Gastroesophageal sphincter (tissue), 4 donors: ENCODE data around the gene SCIMP. TPM values are rescaled to one million over a fixed set of nuclear protein-coding genes. Genes with fewer than 3 reads are reported as not detected.

ENCODE experiments used
- ATAC-seq: fragments of 150-250 bp; one replicate; pipeline ENCODE4 v1.9.1; 2016; ENCODE audit warnings: mild to moderate bottlenecking, moderate library complexity
- H3K27ac ChIP-seq, 4 donors: fragments of 200-600 bp; sonication (generic) in 3 of 4; 1 replicate in 3 of 4; 2 replicates in 1 of 4; pipeline ENCODE4 v1.5.1; 2016 to 2019
- H3K27me3 ChIP-seq: fragments of 200-600 bp; sonication (generic); one replicate; pipeline ENCODE4 v1.5.1; 2019
- H3K36me3 ChIP-seq, 2 donors: fragments of 200-600 bp; sonication (generic); one replicate each; pipeline ENCODE4 v1.5.1; 2019; ENCODE audit warnings: control low read depth in 1 of 2
- H3K4me1 ChIP-seq, 3 donors: fragments of 200-600 bp; sonication (generic); 1 replicate in 2 of 3; 2 replicates in 1 of 3; pipeline ENCODE4 v1.5.1; 2016 to 2019; ENCODE audit warnings: control low read depth in 2 of 3
- H3K4me3 ChIP-seq, 2 donors: fragments of 200-600 bp; sonication (generic); one replicate each; pipeline ENCODE4 v1.5.1; 2019; ENCODE audit warnings: mild to moderate bottlenecking in 1 of 2, moderate library complexity in 1 of 2
- H3K9me3 ChIP-seq, 3 donors: fragments of 200-600 bp; sonication (generic); one replicate each; pipeline ENCODE4 v1.5.1; 2017 to 2019; ENCODE audit warnings: control low read depth in 2 of 3
- EP300 ChIP-seq: sonication (generic); formaldehyde crosslinking; IDR thresholded peaks from one replicate; pipeline ENCODE4 v1.6.1; 2017; ENCODE audit warnings: antibody characterized with exemption, mild to moderate bottlenecking
- POLR2A ChIP-seq, 2 donors: fragments of 450-650 bp; IDR thresholded peaks; one replicate each; pipeline ENCODE4 v1.6.1; 2017; ENCODE audit warnings: antibody characterized with exemption in 2 of 2, mild to moderate bottlenecking in 2 of 2, moderate library complexity in 1 of 2
- POLR2AphosphoS5 ChIP-seq: sonication (generic); formaldehyde crosslinking; IDR thresholded peaks from one replicate; pipeline ENCODE4 v1.6.1; 2017; ENCODE audit warnings: antibody characterized with exemption
- WGBS, 2 donors: methylation state at CpG; one replicate each; pipeline ENCODE4 v1.1.5; 2018; ENCODE audit warnings: low coverage in 1 of 2; 5-methylcytosine and 5-hydroxymethylcytosine counted together
- total RNA-seq, 4 donors: library from RNA; depleted of rRNA; stranded (reverse); fragments of >200 nt; gene quantifications; one replicate each; pipeline ENCODE4 v1.1.0, GENCODE V29; 2016
- TF ChIP-seq, protein P1 (sequence below), 4 experiments: fragments of 200-600 bp in 2 of 4; fragments of 450-650 bp in 2 of 4; sonication (generic) in 1 of 4; IDR thresholded peaks; one replicate each; pipeline ENCODE4 v1.5.1; 2017 to 2019; ENCODE audit warnings: antibody characterized with exemption in 4 of 4, mild to moderate bottlenecking in 2 of 4, moderate library complexity in 2 of 4

The SCIMP gene
- total RNA-seq, 4 donors from 2014 or later, result 0.49 to 2.2 (median 1.9) TPM; not detected in 1

DNA sequence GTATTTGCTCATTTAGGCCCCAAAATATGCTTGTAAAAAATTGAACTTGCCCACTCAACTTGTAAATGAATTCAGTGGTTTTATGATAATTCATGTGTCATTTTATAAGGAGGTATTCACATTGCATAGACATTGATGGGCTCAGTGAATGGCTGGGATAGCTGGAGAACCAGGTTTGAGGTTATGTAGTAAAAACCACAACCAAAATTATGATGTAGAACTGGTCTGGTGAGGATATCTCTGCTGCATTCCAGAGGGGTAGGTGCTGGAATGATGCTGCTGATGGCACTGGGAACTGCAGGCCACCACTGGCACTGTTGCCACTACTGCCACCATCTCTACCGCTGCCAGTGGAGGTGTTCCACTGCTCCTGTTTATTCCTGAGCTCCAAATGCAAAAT, 25.9 kb upstream of the SCIMP start:
- Histone ChIP-seq H3K27ac (no peak overlapping the region), H3K4me3 (no peak overlapping the region), H3K27me3 (no peaks in the 10 kb centered on the region), H3K36me3 (no peaks in the 10 kb centered on the region), H3K9me3 (no peaks in the 10 kb centered on the region), H3K4me1 (no peaks in the 10 kb centered on the region)
- ATAC-seq, result no peak
- WGBS, 2 donors, result no CpG with 5 or more reads among the region's 1 CpG
- TF ChIP-seq POLR2AphosphoS5 (no peak), EP300 (no peak), POLR2A (IDR thresholded peaks at IDR 0.05) (no peak)
- TF ChIP-seq, protein P1, sequence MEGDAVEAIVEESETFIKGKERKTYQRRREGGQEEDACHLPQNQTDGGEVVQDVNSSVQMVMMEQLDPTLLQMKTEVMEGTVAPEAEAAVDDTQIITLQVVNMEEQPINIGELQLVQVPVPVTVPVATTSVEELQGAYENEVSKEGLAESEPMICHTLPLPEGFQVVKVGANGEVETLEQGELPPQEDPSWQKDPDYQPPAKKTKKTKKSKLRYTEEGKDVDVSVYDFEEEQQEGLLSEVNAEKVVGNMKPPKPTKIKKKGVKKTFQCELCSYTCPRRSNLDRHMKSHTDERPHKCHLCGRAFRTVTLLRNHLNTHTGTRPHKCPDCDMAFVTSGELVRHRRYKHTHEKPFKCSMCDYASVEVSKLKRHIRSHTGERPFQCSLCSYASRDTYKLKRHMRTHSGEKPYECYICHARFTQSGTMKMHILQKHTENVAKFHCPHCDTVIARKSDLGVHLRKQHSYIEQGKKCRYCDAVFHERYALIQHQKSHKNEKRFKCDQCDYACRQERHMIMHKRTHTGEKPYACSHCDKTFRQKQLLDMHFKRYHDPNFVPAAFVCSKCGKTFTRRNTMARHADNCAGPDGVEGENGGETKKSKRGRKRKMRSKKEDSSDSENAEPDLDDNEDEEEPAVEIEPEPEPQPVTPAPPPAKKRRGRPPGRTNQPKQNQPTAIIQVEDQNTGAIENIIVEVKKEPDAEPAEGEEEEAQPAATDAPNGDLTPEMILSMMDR (IDR thresholded peaks at IDR 0.05), result no peak

DNA sequence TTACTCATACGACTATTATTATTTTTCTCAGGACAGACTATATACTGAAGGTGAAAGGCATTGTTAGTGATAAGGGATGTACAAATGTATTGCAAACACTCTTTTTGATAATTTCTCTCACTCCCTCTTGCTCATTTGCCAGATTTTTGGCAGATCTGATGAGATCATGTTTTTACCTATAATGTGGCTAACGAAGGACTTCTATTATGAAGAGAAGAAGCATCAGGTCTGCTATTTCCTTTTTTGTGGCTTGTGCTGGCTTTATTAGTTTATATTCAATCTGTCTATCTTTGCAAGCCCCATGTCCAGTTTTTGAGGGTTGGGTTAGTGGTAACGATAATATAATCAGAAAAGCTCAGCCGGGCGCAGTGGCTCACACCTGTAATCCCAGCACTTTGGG, 22.5 kb upstream of the SCIMP start:
- Histone ChIP-seq H3K4me3 (no peak overlapping the region), H3K9me3 (no peaks in the 10 kb centered on the region), H3K36me3 (no peaks in the 10 kb centered on the region), H3K27me3 (no peaks in the 10 kb centered on the region), H3K4me1 (no peaks in the 10 kb centered on the region), H3K27ac (no peak overlapping the region)
- ATAC-seq, result no peak
- WGBS, 2 donors, result 77 to 79% methylated on average over 2 to 3 of the region's 5 CpGs
- TF ChIP-seq, protein P1 (IDR thresholded peaks at IDR 0.05), result no peak
- TF ChIP-seq POLR2AphosphoS5 (no peak), POLR2A (IDR thresholded peaks at IDR 0.05) (no peak), EP300 (no peak)

DNA sequence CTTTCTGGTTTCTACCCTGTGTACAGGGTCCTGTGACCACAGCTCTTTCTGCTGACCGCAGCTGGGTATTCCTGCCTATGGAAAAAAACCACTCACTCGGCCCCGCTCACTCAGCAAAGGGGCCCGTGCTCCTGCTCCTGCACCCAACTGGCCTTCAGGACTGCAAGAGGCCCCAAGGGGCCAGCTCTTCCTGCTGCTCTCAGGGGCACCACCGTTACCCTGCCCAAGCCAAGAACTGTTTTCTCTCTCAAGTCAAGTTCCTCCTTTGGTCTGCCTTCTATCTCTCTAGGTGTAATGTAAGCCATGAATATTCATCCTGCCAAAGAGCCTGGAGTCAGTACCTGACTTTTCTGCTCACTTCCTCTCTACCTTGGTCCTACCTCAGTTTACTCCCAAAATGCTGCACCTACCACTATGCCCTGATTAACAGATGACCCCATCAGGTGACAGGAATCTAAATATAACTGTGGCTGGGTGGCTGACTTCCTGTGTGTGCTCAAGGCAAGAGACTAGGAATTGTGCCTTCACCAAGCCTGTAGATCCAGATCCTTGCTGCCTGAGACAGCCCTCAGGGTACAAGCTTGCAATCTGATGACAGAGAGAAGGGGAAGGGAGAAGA, 20.4 kb upstream of the SCIMP start:
- TF ChIP-seq POLR2AphosphoS5, result no peak
- TF ChIP-seq POLR2A (IDR thresholded peaks at IDR 0.05), result no peak
- no peak for TF ChIP-seq EP300
- TF ChIP-seq, protein P1 (IDR thresholded peaks at IDR 0.05), result no peak
- no peak for ATAC-seq
- H3K27me3 ChIP-seq, result no peaks in the 10 kb centered on the region
- no peaks in the 10 kb centered on the region for H3K9me3 ChIP-seq
- no peak overlapping the region for H3K4me3 ChIP-seq
- H3K36me3 ChIP-seq, result no peaks in the 10 kb centered on the region
- H3K27ac ChIP-seq, result no peak overlapping the region
- WGBS, 2 donors, result 72 to 73% methylated on average over 3 to 4 of the region's 5 CpGs
- no peaks in the 10 kb centered on the region for H3K4me1 ChIP-seq

DNA sequence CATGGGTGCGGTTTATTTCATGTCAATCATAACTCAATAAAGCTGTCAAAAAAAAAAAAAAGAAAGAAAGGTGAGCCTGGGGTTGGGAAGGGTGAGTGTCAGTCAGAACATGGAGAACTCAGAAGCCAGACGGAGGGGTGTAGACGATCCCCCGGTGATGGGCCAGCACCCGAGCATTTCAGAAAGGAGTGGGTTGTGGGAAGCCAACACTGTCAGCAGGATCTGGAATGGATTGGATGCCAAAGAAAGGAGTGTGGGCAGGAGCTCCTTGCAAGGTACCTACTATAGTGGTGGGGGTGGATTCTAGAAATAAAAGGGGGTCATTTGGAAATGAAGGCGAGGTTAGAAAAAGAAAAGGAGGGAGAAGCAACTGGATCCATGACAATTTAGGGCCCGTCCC, 19.8 kb upstream of the SCIMP start:
- no peak for ATAC-seq
- Histone ChIP-seq H3K9me3 (no peaks in the 10 kb centered on the region), H3K36me3 (no peaks in the 10 kb centered on the region), H3K4me3 (no peak overlapping the region), H3K27ac (no peak overlapping the region), H3K27me3 (no peaks in the 10 kb centered on the region), H3K4me1 (no peaks in the 10 kb centered on the region)
- 0 to 69% methylated on average over 1 to 6 of the region's 7 CpGs for WGBS, 2 donors
- TF ChIP-seq POLR2AphosphoS5, result no peak
- TF ChIP-seq, protein P1 (IDR thresholded peaks at IDR 0.05), result no peak
- TF ChIP-seq EP300, result no peak
- TF ChIP-seq POLR2A (IDR thresholded peaks at IDR 0.05), result no peak

DNA sequence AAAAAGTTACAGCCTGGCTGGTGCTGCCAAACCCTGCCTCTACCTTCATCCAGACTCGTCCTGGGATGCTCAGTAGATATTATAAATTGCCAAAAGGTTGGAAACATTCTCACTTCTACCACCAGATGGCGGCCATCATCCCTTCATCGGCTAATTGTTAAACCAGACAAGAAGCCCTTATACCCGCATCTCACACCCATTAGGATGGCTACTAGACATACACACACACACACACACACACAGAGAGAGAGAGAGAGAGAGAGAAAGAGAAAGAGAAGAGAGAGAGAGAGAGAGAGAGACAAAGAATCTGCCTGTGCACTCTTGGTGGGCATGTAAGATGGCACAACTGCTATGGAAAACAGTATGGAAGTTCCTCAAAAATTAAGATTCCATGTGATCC, 15.0 kb upstream of the SCIMP start:
- no peak overlapping the region for H3K27ac ChIP-seq
- TF ChIP-seq EP300, result no peak
- no peak for TF ChIP-seq POLR2AphosphoS5
- no peak for TF ChIP-seq POLR2A (IDR thresholded peaks at IDR 0.05)
- TF ChIP-seq, protein P1 (IDR thresholded peaks at IDR 0.05), result peak; percentile 45 to 66 (median 64)
- no peaks in the 10 kb centered on the region for H3K36me3 ChIP-seq
- H3K4me3 ChIP-seq, result no peak overlapping the region
- no peaks in the 10 kb centered on the region for H3K4me1 ChIP-seq
- no peaks in the 10 kb centered on the region for H3K9me3 ChIP-seq
- peaks cover 34% of the 10 kb centered on the region for H3K27me3 ChIP-seq
- peak; percentile 68 for ATAC-seq
- WGBS, 2 donors, result 0 to 2% methylated on average over 1 to 4 of the region's 4 CpGs
